OCI-LY7 (cell line): ENCODE results near the gene C14orf93. TPM values are rescaled to one million over a fixed set of nuclear protein-coding genes. Genes with fewer than 3 reads are reported as not detected.

Experiments
- BruUV-seq: library from RNA; stranded (reverse); fragments of 400-500 nt; replicated peaks from 2 replicates; lab custom pipeline; 2021; lab: Mats Ljungman, UMichigan
- CTCF ChIA-PET: fragments of 300-600 bp; sonication (Branson Sonifier 250); formaldehyde crosslinking; loops from one replicate; lab custom pipeline; 2022; ENCODE audit warnings: antibody characterized with exemption; ENCODE audit not compliant: unreplicated experiment; lab: Charles Lee
- POLR2A ChIA-PET: fragments of 300-600 bp; sonication (Branson Sonifier 250); formaldehyde crosslinking; loops from one replicate; lab custom pipeline; 2022; ENCODE audit warnings: antibody characterized with exemption; lab: Charles Lee
- DNase-seq: peaks from one replicate; pipeline ENCODE4 v3.0.0-alpha.2; 2015; ENCODE audit warnings: low spot score
- H2AFZ ChIP-seq: fragments of 200-600 bp; sonication (generic), shearing (Covaris generic); 2 replicates; pipeline ENCODE4 v1.6.1; 2014; ENCODE audit warnings: mild to moderate bottlenecking, antibody characterized with exemption, low read length, moderate library complexity
- H3K27ac ChIP-seq: fragments of 200-600 bp; sonication (generic); 2 replicates; pipeline ENCODE4 v1.5.1; 2014; ENCODE audit warnings: mixed run types, low read depth, mild to moderate bottlenecking, moderate library complexity, low read length, inconsistent platforms; ENCODE audit not compliant: poor library complexity, severe bottlenecking
- H3K36me3 ChIP-seq: fragments of 200-600 bp; sonication (generic); 2 replicates; pipeline ENCODE4 v1.6.1; 2014; ENCODE audit warnings: mild to moderate bottlenecking, antibody characterized with exemption, low read length, moderate library complexity, mixed read lengths; ENCODE audit not compliant: insufficient read depth
- H3K4me1 ChIP-seq: fragments of 200-600 bp; sonication (generic); 2 replicates; pipeline ENCODE4 v1.5.1; 2014; ENCODE audit warnings: mild to moderate bottlenecking, low read length; ENCODE audit not compliant: insufficient read depth, poor library complexity, severe bottlenecking
- H3K4me2 ChIP-seq: fragments of 200-600 bp; sonication (generic); 2 replicates; pipeline ENCODE4 v1.6.1; 2014; ENCODE audit warnings: mild to moderate bottlenecking, low read length
- H3K4me3 ChIP-seq: fragments of 200-600 bp; sonication (generic); 2 replicates; pipeline ENCODE4 v1.5.1; 2014; ENCODE audit warnings: mild to moderate bottlenecking, low read depth, low read length; ENCODE audit not compliant: poor library complexity, severe bottlenecking
- H3K79me2 ChIP-seq: fragments of 200-600 bp; sonication (generic); 2 replicates; pipeline ENCODE4 v1.6.1; 2016; ENCODE audit warnings: low read depth, mild to moderate bottlenecking, low read length, moderate library complexity, mixed read lengths; ENCODE audit not compliant: insufficient read depth
- H3K9me2 ChIP-seq: fragments of 200-600 bp; sonication (generic); 2 replicates; pipeline ENCODE4 v1.6.1; 2016; ENCODE audit warnings: mild to moderate bottlenecking, low read length, mixed read lengths; ENCODE audit not compliant: insufficient read depth
- H3K9me3 ChIP-seq: fragments of 200-600 bp; sonication (generic); 2 replicates; pipeline ENCODE4 v1.6.1; 2014; ENCODE audit warnings: mild to moderate bottlenecking, mixed run types, low read length, mixed read lengths
- H4K20me1 ChIP-seq: fragments of 200-600 bp; sonication (generic); 2 replicates; pipeline ENCODE4 v1.6.1; 2014; ENCODE audit warnings: mild to moderate bottlenecking, antibody characterized with exemption, low read length, moderate library complexity, mixed read lengths; ENCODE audit not compliant: insufficient read depth
- EZH2phosphoT487 ChIP-seq: fragments of 200-600 bp; sonication (generic); IDR thresholded peaks from 2 replicates; pipeline ENCODE4 v1.6.1; 2018; ENCODE audit warnings: low read depth, borderline replicate concordance, mild to moderate bottlenecking, mixed run types, antibody characterized with exemption, low read length, moderate library complexity, mixed read lengths
- intact Hi-C: fragments of 100-400 bp; cut with micrococcal nuclease; formaldehyde crosslinking; loops from one replicate; pipeline ENCODE4 v1.10.0; 2022; ENCODE audit not compliant: unreplicated experiment
- total RNA-seq, 2 experiments: library from RNA; depleted of rRNA in 1 of 2; stranded (reverse); fragments of >200 nt in 1 of 2; shearing (Covaris generic) in 1 of 2; gene quantifications; 2 replicates each; pipeline ENCODE4 v1.2.3, GENCODE V29; 2014 to 2022
- TF ChIP-seq, protein P1 (sequence below): fragments of 200-600 bp; sonication (generic); conservative IDR thresholded peaks from 2 replicates; pipeline ENCODE4 v1.5.1; 2014; ENCODE audit warnings: mild to moderate bottlenecking, antibody characterized with exemption, low read length, moderate library complexity, mixed read lengths

Gene C14orf93
- total RNA-seq, 2 experiments from 2014 or later: 15.2 to 17.9 TPM

- Histone ChIP-seq H3K79me2 (peaks cover 33% of the 10 kb centered on the region; the same call in 1 of the 2 replicates), H3K4me3 (peak overlapping the region; percentile 84), H4K20me1 (0 out of 2 replicates have a peak, but pooled peaks cover 2% of the 10 kb centered on the region), H2AFZ (peak overlapping the region; percentile 99; the same call in 1 of the 2 replicates), H3K9me2 (no peaks in the 10 kb centered on the region), H3K36me3 (peaks cover 43% of the 10 kb centered on the region), H3K27ac (peak overlapping the region; percentile 72), H3K4me1 (peaks cover 18% of the 10 kb centered on the region), H3K4me2 (peak overlapping the region; percentile 85), H3K9me3 (no peaks in the 10 kb centered on the region)
- intact Hi-C loops: loop anchor here (1.0 kb wide), 1 partner anchor 24 kb away; the partner anchor contains the start of gene C14orf93
- POLR2A ChIA-PET: interaction anchor here (0.7 to 2.1 kb wide), 7 partner anchors 9 to 62 kb away, joined by 3 to 9 read pairs (median 4); no protein-coding TSS in a partner anchor
- CTCF ChIA-PET: interaction anchor here (0.6 kb wide), 1 partner anchor 23 kb away, joined by 3 read pairs; no protein-coding TSS in a partner anchor
- BruUV-seq: TSS peak; percentile 85
- DNase-seq: no peak
- TF ChIP-seq, protein P1, sequence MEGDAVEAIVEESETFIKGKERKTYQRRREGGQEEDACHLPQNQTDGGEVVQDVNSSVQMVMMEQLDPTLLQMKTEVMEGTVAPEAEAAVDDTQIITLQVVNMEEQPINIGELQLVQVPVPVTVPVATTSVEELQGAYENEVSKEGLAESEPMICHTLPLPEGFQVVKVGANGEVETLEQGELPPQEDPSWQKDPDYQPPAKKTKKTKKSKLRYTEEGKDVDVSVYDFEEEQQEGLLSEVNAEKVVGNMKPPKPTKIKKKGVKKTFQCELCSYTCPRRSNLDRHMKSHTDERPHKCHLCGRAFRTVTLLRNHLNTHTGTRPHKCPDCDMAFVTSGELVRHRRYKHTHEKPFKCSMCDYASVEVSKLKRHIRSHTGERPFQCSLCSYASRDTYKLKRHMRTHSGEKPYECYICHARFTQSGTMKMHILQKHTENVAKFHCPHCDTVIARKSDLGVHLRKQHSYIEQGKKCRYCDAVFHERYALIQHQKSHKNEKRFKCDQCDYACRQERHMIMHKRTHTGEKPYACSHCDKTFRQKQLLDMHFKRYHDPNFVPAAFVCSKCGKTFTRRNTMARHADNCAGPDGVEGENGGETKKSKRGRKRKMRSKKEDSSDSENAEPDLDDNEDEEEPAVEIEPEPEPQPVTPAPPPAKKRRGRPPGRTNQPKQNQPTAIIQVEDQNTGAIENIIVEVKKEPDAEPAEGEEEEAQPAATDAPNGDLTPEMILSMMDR: no peak
- TF ChIP-seq EZH2phosphoT487: no peak
Measured at GRCh38 chr14:23033801-23034497, 24.0 kb upstream of the C14orf93 start.

- no peak overlapping the region for H3K27ac ChIP-seq
- intact Hi-C loops: no loop called here
- peaks cover 40% of the 10 kb centered on the region; the same call in 1 of the 2 replicates for H3K79me2 ChIP-seq
- H3K36me3 ChIP-seq: peaks cover 49% of the 10 kb centered on the region
- 0 out of 2 replicates have a peak, but pooled peaks cover 7% of the 10 kb centered on the region for H4K20me1 ChIP-seq
- no peak overlapping the region for H2AFZ ChIP-seq
- H3K9me2 ChIP-seq: no peaks in the 10 kb centered on the region
- CTCF ChIA-PET: no interaction called here
- no peaks in the 10 kb centered on the region for H3K9me3 ChIP-seq
- POLR2A ChIA-PET: interaction anchor here (0.7 to 2.1 kb wide), 6 partner anchors 8 to 63 kb away, joined by 3 to 9 read pairs (median 4); no protein-coding TSS in a partner anchor
- peak overlapping the region; percentile 84 for H3K4me3 ChIP-seq
- no peak for DNase-seq
- no TSS peak for BruUV-seq
- TF ChIP-seq EZH2phosphoT487: no peak
- TF ChIP-seq, protein P1: no peak
- peak overlapping the region; percentile 85 for H3K4me2 ChIP-seq
- H3K4me1 ChIP-seq: peaks cover 18% of the 10 kb centered on the region
Measured at GRCh38 chr14:23033251-23033727, 23.3 kb upstream of the C14orf93 start.
